ENCODE measurements around the gene SNCG.

The SNCG gene

DNA sequence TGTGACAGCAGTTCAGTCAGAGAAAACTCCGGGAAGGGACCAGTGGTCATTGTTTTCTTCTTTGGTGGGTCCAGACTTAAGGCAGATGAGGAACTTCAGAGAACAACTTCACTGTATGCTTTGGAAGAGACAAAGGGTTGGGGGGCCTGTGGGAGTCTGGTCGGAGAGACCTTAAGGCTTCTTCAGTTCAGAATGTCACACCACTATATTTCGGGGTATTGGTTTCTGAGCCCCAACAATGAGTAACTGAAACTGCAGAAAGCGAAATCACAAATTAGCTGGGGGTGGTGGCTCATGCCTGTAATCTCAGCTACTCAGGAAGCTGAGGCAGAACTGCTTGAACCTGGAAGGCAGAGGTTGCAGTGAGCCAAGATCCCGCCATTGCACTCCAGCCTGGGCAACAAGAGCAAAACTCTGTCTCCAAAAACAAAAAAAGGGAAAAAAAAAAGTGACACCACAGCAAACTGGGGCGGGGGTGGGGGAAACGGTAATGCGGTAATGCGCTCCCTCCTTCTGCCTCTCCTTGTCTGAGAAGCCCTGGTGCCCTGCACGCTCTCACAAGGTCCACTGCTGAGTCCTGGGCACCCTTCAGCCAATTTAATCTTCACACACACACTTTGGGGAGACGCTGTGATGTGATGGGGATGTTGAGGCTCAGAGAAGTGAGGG lies 7.7 kb downstream of the SNCG start:
- no peak for TF ChIP-seq CTCF (IDR thresholded peaks at IDR 0.05; ENCODE audit: low read depth, low read length, missing control alignments)
- in situ Hi-C loops (cut with HindIII; ENCODE audit: low sequenced_read_pairs), result no loop called here
- DNase-seq (ENCODE audit: low read depth), result no peak
- no peak overlapping the region for H3K4me3 ChIP-seq (ENCODE audit: low read depth, low read length)

GRCh38 chr10:86967481-86967941 lies 9.1 kb downstream of the SNCG start:
- DNase-seq (ENCODE audit: low read depth), result no peak
- no peak overlapping the region for H3K4me3 ChIP-seq (ENCODE audit: low read depth, low read length)
- in situ Hi-C loops (cut with HindIII; ENCODE audit: low sequenced_read_pairs), result no loop called here
- TF ChIP-seq CTCF (IDR thresholded peaks at IDR 0.05; ENCODE audit: low read depth, low read length, missing control alignments), result no peak

- in situ Hi-C loops (cut with HindIII; ENCODE audit: low sequenced_read_pairs), result no loop called here
- peak within 1 kb of the TSS; percentile 26 for H3K4me3 ChIP-seq (ENCODE audit: low read depth, low read length)
- DNase-seq (ENCODE audit: low read depth), result no peak
- no peak for TF ChIP-seq CTCF (IDR thresholded peaks at IDR 0.05; ENCODE audit: low read depth, low read length, missing control alignments)
These were observed 10.0 kb downstream of the SNCG start, which contains the start of gene ADIRF for GRCh38 chr10:86968271-86968993. ADIRF (plus strand) TSS chr10:86968482; CDS start chr10:86968545, 63 bp downstream.

GRCh38 chr10:86968994-86969355 lies 10.6 kb downstream of the SNCG start:
- H3K4me3 ChIP-seq (ENCODE audit: low read depth, low read length), result peak overlapping the region; percentile 26
- no peak for TF ChIP-seq CTCF (IDR thresholded peaks at IDR 0.05; ENCODE audit: low read depth, low read length, missing control alignments)
- no peak for DNase-seq (ENCODE audit: low read depth)
- in situ Hi-C loops (cut with HindIII; ENCODE audit: low sequenced_read_pairs), result no loop called here

GRCh38 chr10:86969421-86970041 lies 11.1 kb downstream of the SNCG start:
- in situ Hi-C loops (cut with HindIII; ENCODE audit: low sequenced_read_pairs), result no loop called here
- H3K4me3 ChIP-seq (ENCODE audit: low read depth, low read length), result peak overlapping the region; percentile 61
- DNase-seq (ENCODE audit: low read depth), result no peak
- TF ChIP-seq CTCF (IDR thresholded peaks at IDR 0.05; ENCODE audit: low read depth, low read length, missing control alignments), result no peak

GRCh38 chr10:86970162-86970981 lies 12.0 kb downstream of the SNCG start:
- TF ChIP-seq CTCF (IDR thresholded peaks at IDR 0.05; ENCODE audit: low read depth, low read length, missing control alignments), result no peak
- in situ Hi-C loops (cut with HindIII; ENCODE audit: low sequenced_read_pairs), result no loop called here
- H3K4me3 ChIP-seq (ENCODE audit: low read depth, low read length), result peak overlapping the region; percentile 61
- no peak for DNase-seq (ENCODE audit: low read depth)

Data from astrocyte of the cerebellum (primary cell).